Activated T-cell treated with anti-CD3 and anti-CD28 coated beads, Interleukin-2, amount 50 U/mL, for 24 hours (primary cell): ENCODE measurements around the gene PWWP2B.
"Not testable (repeated sequence)": the region's sequence is repeated elsewhere in the genome, so short reads cannot be mapped to it uniquely, and the experiment has no call there.

Experiments
- DNase-seq: peaks from one replicate; pipeline ENCODE4 v3.0.0-alpha.2; 2020
- H3K27ac Mint-ChIP-seq: 2 replicates; pipeline ENCODE4 v1.8.0; 2020; ENCODE audit warnings: mild to moderate bottlenecking, mixed read lengths
- H3K27me3 Mint-ChIP-seq: 2 replicates; pipeline ENCODE4 v1.8.0; 2020; ENCODE audit warnings: mixed read lengths
- H3K36me3 Mint-ChIP-seq: 2 replicates; pipeline ENCODE4 v1.8.0; 2020; ENCODE audit warnings: low read depth, mixed read lengths
- H3K4me1 Mint-ChIP-seq: 2 replicates; pipeline ENCODE4 v1.8.0; 2020; ENCODE audit warnings: low read depth, mixed read lengths
- H3K4me3 Mint-ChIP-seq: 2 replicates; pipeline ENCODE4 v1.8.0; 2020; ENCODE audit warnings: mild to moderate bottlenecking, moderate library complexity, mixed read lengths
- H3K9me3 Mint-ChIP-seq: 2 replicates; pipeline ENCODE4 v1.8.0; 2020; ENCODE audit warnings: mixed read lengths

The PWWP2B gene

GRCh38 chr10:132428486-132428995, 31.5 kb downstream of the PWWP2B start:
- Mint-ChIP-seq H3K9me3 (no peaks in the 10 kb centered on the region), H3K36me3 (no peaks in the 10 kb centered on the region), H3K27ac (no peak overlapping the region), H3K4me1 (no peaks in the 10 kb centered on the region), H3K4me3 (no peak overlapping the region), H3K27me3 (no peaks in the 10 kb centered on the region)
- DNase-seq, result no peak

DNA sequence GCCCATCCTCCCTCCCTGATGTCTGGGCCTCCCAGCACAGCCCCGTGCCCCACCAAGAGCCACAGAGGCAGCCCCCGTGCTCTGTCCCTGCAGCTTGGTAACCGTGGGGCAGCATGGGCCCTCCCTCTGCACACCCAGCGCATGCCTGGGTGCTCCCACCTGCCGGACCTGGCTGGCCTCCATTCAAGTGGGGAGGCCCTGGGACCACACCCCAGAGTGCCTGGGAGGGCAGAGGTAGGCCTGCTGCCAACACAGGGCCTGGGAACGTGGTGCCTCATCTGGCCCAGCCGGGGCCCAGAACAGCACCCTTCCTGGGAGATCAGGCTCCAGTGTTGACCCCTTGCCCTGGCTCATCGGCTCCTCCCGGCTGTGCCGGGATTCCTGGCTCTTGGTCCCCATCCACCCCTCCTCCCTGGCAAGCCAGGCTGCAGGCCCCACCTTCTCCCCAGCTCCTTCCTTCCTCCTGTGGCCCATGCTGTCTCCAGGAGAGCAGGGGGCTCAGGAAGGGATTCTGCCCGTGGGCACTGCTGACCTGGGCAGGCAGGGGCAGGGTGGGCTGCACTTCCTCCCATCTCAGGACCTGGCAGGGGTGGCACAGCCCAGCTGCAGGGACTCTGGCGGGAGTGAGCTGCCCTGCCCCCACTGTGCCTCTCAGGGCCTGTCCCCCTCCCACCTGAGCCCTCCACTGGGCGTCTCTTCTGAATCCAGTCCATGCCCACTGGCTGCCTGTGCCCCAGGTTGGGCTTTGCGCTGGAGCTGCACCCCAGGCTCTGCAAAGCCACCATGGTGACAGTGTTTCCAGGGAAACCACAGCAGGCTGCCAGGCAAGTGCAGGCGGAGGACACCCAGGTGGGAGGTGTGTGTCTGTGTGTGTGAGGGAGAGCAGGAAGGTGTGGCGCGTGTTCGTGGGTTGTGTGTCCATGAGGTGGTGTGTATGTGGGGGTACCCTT, 32.6 kb downstream of the PWWP2B start:
- Mint-ChIP-seq H3K27ac (no peak overlapping the region), H3K9me3 (no peaks in the 10 kb centered on the region), H3K4me3 (no peak overlapping the region), H3K36me3 (no peaks in the 10 kb centered on the region), H3K4me1 (peaks cover 4% of the 10 kb centered on the region), H3K27me3 (no peaks in the 10 kb centered on the region)
- DNase-seq, result no peak

DNA sequence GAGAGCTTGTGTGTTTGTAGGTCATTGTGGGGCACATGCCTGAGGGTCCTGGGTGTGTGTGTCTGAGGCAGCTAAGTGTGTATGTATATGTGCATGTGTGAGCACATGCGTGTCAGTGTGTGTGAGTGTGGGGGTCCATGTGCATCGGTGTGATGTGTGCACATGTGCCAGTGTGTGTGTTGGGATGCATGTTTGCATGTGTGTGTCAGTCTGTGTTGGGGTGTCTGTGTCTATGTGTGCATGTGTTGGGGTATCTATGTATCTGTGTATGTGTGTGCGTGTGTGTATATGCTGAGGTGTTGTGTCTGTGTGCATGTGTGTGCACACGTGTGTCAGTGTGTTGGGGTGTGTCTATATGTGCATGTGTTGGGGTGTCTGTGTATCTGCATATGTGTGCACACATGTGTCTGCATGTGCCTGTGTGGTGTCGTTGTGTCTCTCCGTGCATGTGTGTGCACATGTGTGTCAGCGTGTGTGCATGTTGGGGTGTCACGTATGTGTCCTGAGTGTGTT, 33.3 kb downstream of the PWWP2B start:
- no peaks in the 10 kb centered on the region for H3K9me3 Mint-ChIP-seq
- H3K4me3 Mint-ChIP-seq, result no peak overlapping the region
- no peaks in the 10 kb centered on the region for H3K27me3 Mint-ChIP-seq
- no peak overlapping the region for H3K27ac Mint-ChIP-seq
- H3K4me1 Mint-ChIP-seq, result peaks cover 4% of the 10 kb centered on the region
- DNase-seq, result no peak
- no peaks in the 10 kb centered on the region for H3K36me3 Mint-ChIP-seq

DNA sequence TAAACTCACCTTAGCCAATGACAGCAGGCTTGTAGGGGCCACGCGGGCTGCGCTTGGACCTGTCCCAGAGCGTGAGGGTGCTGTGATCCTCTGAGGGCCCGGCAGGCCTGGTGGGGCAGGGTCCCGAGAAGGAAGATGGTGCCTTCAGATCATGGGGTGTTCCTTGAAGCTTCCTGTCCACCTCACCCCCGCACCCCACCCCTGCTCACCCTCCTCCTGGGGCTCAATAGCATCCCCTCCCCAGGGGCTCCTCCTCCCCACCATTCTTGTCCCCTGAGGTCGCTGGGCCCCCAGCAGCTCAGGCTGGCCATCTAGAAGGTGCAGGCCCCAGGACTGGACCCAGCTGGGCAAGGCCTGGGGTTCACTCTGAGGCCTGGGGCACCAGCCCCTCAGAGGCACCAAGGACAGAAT, 33.9 kb downstream of the PWWP2B start:
- no peaks in the 10 kb centered on the region for H3K36me3 Mint-ChIP-seq
- no peak overlapping the region for H3K27ac Mint-ChIP-seq
- no peaks in the 10 kb centered on the region for H3K9me3 Mint-ChIP-seq
- H3K27me3 Mint-ChIP-seq, result no peaks in the 10 kb centered on the region
- H3K4me1 Mint-ChIP-seq, result peaks cover 4% of the 10 kb centered on the region
- no peak for DNase-seq
- H3K4me3 Mint-ChIP-seq, result no peak overlapping the region

DNA sequence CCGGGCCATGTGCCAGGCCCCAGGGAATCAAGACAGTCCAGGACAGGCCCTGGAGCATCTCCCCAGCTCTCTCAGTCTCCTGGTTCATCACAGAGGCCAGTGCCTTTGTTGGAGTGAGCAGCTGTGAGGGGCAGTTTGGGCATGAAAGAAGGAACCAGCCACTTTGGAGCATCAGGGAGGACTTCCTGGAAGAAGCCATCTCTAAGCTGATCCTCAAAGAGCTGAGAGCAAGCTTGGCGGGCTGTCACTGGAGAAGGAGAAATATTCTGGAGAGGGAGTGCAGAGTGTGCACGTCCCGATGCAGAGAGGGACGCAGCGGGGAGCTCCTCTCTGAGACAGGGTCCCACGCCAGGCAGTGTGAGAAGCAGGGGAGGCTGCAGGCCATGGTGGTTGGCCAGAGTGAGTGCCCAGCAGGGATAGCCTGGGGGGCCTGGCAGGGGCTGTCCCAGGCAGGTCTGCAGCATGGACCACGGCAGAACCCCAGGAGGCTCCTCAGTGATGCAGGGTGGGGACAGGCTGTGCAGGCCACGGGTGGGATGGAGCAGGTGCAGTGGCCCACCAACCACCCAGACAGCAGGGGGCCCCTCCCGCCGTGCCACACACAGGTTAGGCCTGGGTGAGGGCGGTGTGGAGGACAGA, 34.7 kb downstream of the PWWP2B start:
- no peaks in the 10 kb centered on the region for H3K27me3 Mint-ChIP-seq
- H3K36me3 Mint-ChIP-seq, result no peaks in the 10 kb centered on the region
- H3K9me3 Mint-ChIP-seq, result no peaks in the 10 kb centered on the region
- no peak overlapping the region for H3K27ac Mint-ChIP-seq
- H3K4me1 Mint-ChIP-seq, result peaks cover 4% of the 10 kb centered on the region
- DNase-seq, result no peak
- no peak overlapping the region for H3K4me3 Mint-ChIP-seq

GRCh38 chr10:132432176-132432540, 35.2 kb downstream of the PWWP2B start:
- H3K27me3 Mint-ChIP-seq, result no peaks in the 10 kb centered on the region
- no peak for DNase-seq
- no peaks in the 10 kb centered on the region for H3K36me3 Mint-ChIP-seq
- H3K27ac Mint-ChIP-seq, result no peak overlapping the region
- no peak overlapping the region for H3K4me3 Mint-ChIP-seq
- no peaks in the 10 kb centered on the region for H3K9me3 Mint-ChIP-seq
- H3K4me1 Mint-ChIP-seq, result peaks cover 4% of the 10 kb centered on the region

GRCh38 chr10:132433671-132434340, 36.8 kb downstream of the PWWP2B start:
- no peak for DNase-seq
- Mint-ChIP-seq H3K4me3 (peak overlapping the region; percentile 56), H3K9me3 (no peaks in the 10 kb centered on the region), H3K27me3 (no peaks in the 10 kb centered on the region), H3K4me1 (peaks cover 4% of the 10 kb centered on the region), H3K36me3 (no peaks in the 10 kb centered on the region), H3K27ac (peak overlapping the region; percentile 55)

- Mint-ChIP-seq H3K9me3 (no peaks in the 10 kb centered on the region), H3K4me3 (peak overlapping the region; percentile 56), H3K27me3 (no peaks in the 10 kb centered on the region), H3K36me3 (no peaks in the 10 kb centered on the region), H3K27ac (peak overlapping the region; percentile 55), H3K4me1 (peaks cover 4% of the 10 kb centered on the region)
- peak; percentile 81 for DNase-seq
Observed at GRCh38 chr10:132434405-132435005, 37.5 kb downstream of the PWWP2B start.

GRCh38 chr10:132435320-132435719, 38.3 kb downstream of the PWWP2B start:
- not testable (repeated sequence) for DNase-seq, H3K9me3 Mint-ChIP-seq, H3K27ac Mint-ChIP-seq, H3K4me3 Mint-ChIP-seq, H3K36me3 Mint-ChIP-seq, H3K4me1 Mint-ChIP-seq, H3K27me3 Mint-ChIP-seq

GRCh38 chr10:132436096-132436495, 39.1 kb downstream of the PWWP2B start:
- not testable (repeated sequence) for H3K27me3 Mint-ChIP-seq, H3K9me3 Mint-ChIP-seq, H3K4me1 Mint-ChIP-seq, H3K27ac Mint-ChIP-seq, H3K4me3 Mint-ChIP-seq, DNase-seq, H3K36me3 Mint-ChIP-seq

GRCh38 chr10:132436861-132437410, 39.9 kb downstream of the PWWP2B start:
- Mint-ChIP-seq H3K27ac (no peak overlapping the region), H3K36me3 (no peaks in the 10 kb centered on the region), H3K4me3 (no peak overlapping the region), H3K9me3 (no peaks in the 10 kb centered on the region), H3K27me3 (no peaks in the 10 kb centered on the region), H3K4me1 (peaks cover 6% of the 10 kb centered on the region)
- DNase-seq, result no peak

- Mint-ChIP-seq H3K4me3 (no peak overlapping the region), H3K9me3 (no peaks in the 10 kb centered on the region), H3K27me3 (no peaks in the 10 kb centered on the region), H3K36me3 (no peaks in the 10 kb centered on the region), H3K4me1 (peaks cover 8% of the 10 kb centered on the region), H3K27ac (no peak overlapping the region)
- no peak for DNase-seq
Observed at GRCh38 chr10:132437541-132437950, 40.5 kb downstream of the PWWP2B start.

DNA sequence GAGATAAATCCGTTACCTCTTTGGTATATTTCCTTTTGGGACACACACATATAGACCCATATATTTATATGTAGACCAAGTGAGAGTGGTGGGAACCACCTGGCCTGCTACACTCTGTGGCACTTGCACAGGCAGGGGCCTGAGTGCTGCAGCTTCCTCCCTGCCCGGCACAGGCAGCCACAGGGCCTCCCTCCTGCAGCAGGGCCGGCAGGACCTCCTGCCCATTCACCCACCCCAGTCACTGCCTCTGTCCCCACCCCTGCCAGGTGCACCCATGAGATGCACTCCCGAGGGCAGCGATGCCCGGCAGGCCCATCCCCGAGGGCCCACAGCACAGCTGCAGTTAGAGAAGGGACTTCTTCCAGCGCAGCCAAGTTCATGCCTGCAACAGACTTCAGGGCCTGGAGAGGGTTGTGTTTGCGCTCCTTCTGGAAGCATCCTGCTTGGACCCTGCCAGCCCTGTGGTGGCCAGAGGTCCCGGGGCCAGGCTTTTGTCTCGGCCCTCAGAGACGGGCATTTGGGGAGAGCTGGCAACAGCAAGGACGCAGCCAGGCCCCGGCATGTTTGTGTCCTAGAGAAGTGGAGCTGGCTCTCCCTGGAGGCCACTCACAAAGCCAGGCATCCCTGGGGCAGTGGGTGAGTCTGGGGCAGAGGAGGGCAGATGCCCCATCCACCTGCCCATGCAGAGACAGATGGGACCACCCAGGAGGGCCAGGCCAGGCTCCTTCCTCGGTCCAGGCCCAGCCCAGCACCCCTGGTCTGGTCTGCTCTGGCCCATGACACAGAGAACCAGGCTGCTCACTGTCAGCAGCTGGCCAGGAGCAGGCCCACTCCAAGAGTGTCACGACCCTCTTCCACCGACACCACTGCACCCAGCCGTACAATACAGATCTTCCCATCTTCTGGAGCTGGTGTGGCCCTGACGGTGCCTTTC, 41.4 kb downstream of the PWWP2B start:
- DNase-seq, result no peak
- Mint-ChIP-seq H3K27me3 (no peaks in the 10 kb centered on the region), H3K36me3 (no peaks in the 10 kb centered on the region), H3K27ac (no peak overlapping the region), H3K4me1 (peaks cover 8% of the 10 kb centered on the region), H3K4me3 (no peak overlapping the region), H3K9me3 (no peaks in the 10 kb centered on the region)
